Measurements from ENCODE around the gene IDNK. TPM values are rescaled to one million over a fixed set of nuclear protein-coding genes. Genes with fewer than 3 reads are reported as not detected.

The IDNK gene
- total RNA-seq, 2 experiments from 2014 or later = 7.2 to 7.8 TPM

GRCh38 chr9:83620841-83621636, 1.9 kb upstream of the IDNK start:
- POLR2A ChIA-PET = interaction anchor here (0.7 kb wide), 1 partner anchor 192 kb away, joined by 3 read pairs; no protein-coding TSS in a partner anchor
- CTCF ChIA-PET = interaction anchor here (0.6 to 1.7 kb wide), 13 partner anchors 8 to 621 kb away, joined by 3 to 5 read pairs (median 4); partner anchors contain the start of gene UBQLN1
- Mint-ChIP-seq H3K4me1 (peaks cover 35% of the 10 kb centered on the region), H3K36me3 (ENCODE audit: low read depth) (peaks cover 8% of the 10 kb centered on the region), H3K4me3 (no peak overlapping the region), H3K9me3 (no peaks in the 10 kb centered on the region), H3K27ac (no peak overlapping the region), H3K27me3 (peaks cover 7% of the 10 kb centered on the region)
- peak; percentile 45 for DNase-seq

DNA sequence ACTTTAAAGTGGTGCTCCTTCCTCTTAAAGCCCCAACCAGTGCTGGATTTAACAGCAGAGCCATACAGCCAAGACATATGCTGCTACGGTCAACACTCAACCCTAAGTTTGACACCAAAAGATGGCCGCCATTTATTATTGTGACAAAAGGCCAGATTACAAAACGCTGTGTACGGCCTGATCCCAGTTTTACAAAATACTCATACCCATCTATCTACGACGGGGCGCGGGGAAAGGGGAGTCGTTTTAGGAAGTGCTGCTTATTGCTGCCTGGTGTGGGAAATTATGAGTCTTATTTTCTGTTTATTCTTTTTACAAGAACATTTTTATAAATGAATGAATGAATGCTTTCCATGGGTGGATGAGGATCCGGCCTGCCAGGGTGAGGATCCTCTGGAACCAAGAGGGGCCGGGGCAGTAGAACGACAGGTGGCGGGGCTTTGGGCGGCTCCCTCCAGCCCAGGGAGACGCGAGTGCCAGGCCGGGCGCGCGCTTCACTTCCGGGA, 457 bp upstream of the IDNK start:
- H3K27me3 Mint-ChIP-seq = peaks cover 7% of the 10 kb centered on the region
- peaks cover 36% of the 10 kb centered on the region for H3K4me1 Mint-ChIP-seq
- peak; percentile 66 for DNase-seq
- peak overlapping the region; percentile 99 for H3K27ac Mint-ChIP-seq
- H3K9me3 Mint-ChIP-seq = no peaks in the 10 kb centered on the region
- H3K4me3 Mint-ChIP-seq = peak overlapping the region; percentile 86
- POLR2A ChIA-PET = no interaction called here
- H3K36me3 Mint-ChIP-seq (ENCODE audit: low read depth) = peaks cover 16% of the 10 kb centered on the region
- CTCF ChIA-PET = interaction anchor here (0.7 to 1.3 kb wide), 4 partner anchors 12 to 298 kb away, joined by 3 to 4 read pairs (median 3); no protein-coding TSS in a partner anchor

- H3K36me3 Mint-ChIP-seq (ENCODE audit: low read depth) = peaks cover 16% of the 10 kb centered on the region
- H3K27me3 Mint-ChIP-seq = peaks cover 7% of the 10 kb centered on the region
- H3K4me1 Mint-ChIP-seq = peaks cover 36% of the 10 kb centered on the region
- ChIA-PET CTCF (interaction anchor here (0.6 to 1.7 kb wide), 5 partner anchors 9 to 297 kb away, joined by 3 to 9 read pairs (median 4); no protein-coding TSS in a partner anchor), POLR2A (interaction anchor here (0.7 to 1.0 kb wide), 2 partner anchors 21 to 84 kb away, joined by 3 to 6 read pairs; partner anchors contain the start of gene UBQLN1)
- no peak for DNase-seq
- no peaks in the 10 kb centered on the region for H3K9me3 Mint-ChIP-seq
- peak overlapping the region; percentile 86 for H3K4me3 Mint-ChIP-seq
- H3K27ac Mint-ChIP-seq = peak overlapping the region; percentile 99
Observed at GRCh38 chr9:83623679-83624076, 735 bp downstream of the IDNK start.

DNA sequence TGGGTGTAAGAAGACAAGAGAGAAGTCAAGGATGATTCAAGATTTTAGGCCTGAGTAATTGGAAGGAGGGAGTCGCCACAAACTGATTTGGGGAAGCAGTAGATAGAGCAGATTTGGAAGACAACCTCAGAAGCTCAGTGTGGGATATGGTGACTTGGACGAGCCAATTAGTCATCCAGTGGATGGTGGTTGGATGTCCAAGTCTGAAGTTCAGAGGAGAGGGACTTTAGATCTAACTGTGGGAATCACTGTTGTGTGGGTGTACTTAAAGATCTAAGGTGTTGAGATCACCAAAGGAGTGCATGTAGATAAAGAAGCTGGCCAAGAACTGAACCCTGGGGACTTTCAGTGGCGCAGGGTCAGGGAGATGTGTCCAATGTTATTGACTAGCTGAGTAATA, 2.2 kb downstream of the IDNK start:
- Mint-ChIP-seq H3K4me1 (peaks cover 36% of the 10 kb centered on the region), H3K4me3 (no peak overlapping the region), H3K27me3 (peaks cover 1% of the 10 kb centered on the region), H3K27ac (peak overlapping the region; percentile 55), H3K36me3 (ENCODE audit: low read depth) (peaks cover 21% of the 10 kb centered on the region), H3K9me3 (no peaks in the 10 kb centered on the region)
- POLR2A ChIA-PET = no interaction called here
- no peak for DNase-seq
- CTCF ChIA-PET = no interaction called here

DNA sequence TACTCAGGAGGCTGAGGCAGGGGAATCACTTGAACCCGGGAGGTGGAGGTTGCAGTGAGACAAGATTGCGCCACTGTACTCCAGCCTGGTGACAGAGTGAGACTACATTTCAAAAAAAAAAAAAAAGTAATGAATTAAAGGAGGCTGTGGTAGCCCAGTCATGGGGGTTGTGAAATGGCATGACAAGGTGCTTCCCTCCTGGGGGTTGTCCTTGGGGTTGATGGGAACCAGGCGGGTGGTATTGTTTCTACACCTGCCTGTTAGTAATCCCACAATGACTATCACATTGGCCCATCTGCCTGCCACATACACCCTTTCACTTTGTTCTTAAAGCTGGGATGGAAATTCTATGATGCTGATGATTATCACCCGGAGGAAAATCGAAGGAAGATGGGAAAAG, 5.6 kb downstream of the IDNK start:
- Mint-ChIP-seq H3K36me3 (ENCODE audit: low read depth) (peaks cover 27% of the 10 kb centered on the region), H3K9me3 (no peaks in the 10 kb centered on the region), H3K4me3 (no peak overlapping the region), H3K4me1 (peaks cover 21% of the 10 kb centered on the region), H3K27ac (no peak overlapping the region), H3K27me3 (no peaks in the 10 kb centered on the region)
- ChIA-PET POLR2A (no interaction called here), CTCF (interaction anchor here (1.7 to 1.8 kb wide), 2 partner anchors 8 to 12 kb away, joined by 4 read pairs; no protein-coding TSS in a partner anchor)
- no peak for DNase-seq

- no peak overlapping the region for H3K27ac Mint-ChIP-seq
- peaks cover 26% of the 10 kb centered on the region for H3K36me3 Mint-ChIP-seq (ENCODE audit: low read depth)
- no peak for DNase-seq
- ChIA-PET POLR2A (no interaction called here), CTCF (interaction anchor here (1.7 to 2.0 kb wide), 3 partner anchors 9 to 11 kb away, joined by 4 to 6 read pairs (median 4); no protein-coding TSS in a partner anchor)
- H3K4me1 Mint-ChIP-seq = peaks cover 10% of the 10 kb centered on the region
- no peak overlapping the region for H3K4me3 Mint-ChIP-seq
- no peaks in the 10 kb centered on the region for H3K27me3 Mint-ChIP-seq
- H3K9me3 Mint-ChIP-seq = no peaks in the 10 kb centered on the region
Observed at GRCh38 chr9:83629433-83630104, 6.6 kb downstream of the IDNK start.

- POLR2A ChIA-PET = no interaction called here
- CTCF ChIA-PET = interaction anchor here (2.0 kb wide), 1 partner anchor 9 kb away, joined by 6 read pairs; no protein-coding TSS in a partner anchor
- Mint-ChIP-seq H3K36me3 (ENCODE audit: low read depth) (peaks cover 20% of the 10 kb centered on the region), H3K9me3 (no peaks in the 10 kb centered on the region), H3K27ac (no peak overlapping the region), H3K4me1 (peaks cover 1% of the 10 kb centered on the region), H3K4me3 (no peak overlapping the region), H3K27me3 (no peaks in the 10 kb centered on the region)
- DNase-seq = no peak
Observed at GRCh38 chr9:83630938-83631457, 8.1 kb downstream of the IDNK start.

GRCh38 chr9:83633255-83633654, 10.3 kb downstream of the IDNK start:
- POLR2A ChIA-PET = no interaction called here
- Mint-ChIP-seq H3K27ac (no peak overlapping the region), H3K27me3 (no peaks in the 10 kb centered on the region), H3K36me3 (ENCODE audit: low read depth) (peaks cover 11% of the 10 kb centered on the region), H3K4me3 (no peak overlapping the region), H3K4me1 (no peaks in the 10 kb centered on the region), H3K9me3 (no peaks in the 10 kb centered on the region)
- DNase-seq = no peak
- CTCF ChIA-PET = interaction anchor here (1.2 kb wide), 1 partner anchor 8 kb away, joined by 3 read pairs; no protein-coding TSS in a partner anchor

GRCh38 chr9:83633676-83634075, 10.7 kb downstream of the IDNK start:
- no peaks in the 10 kb centered on the region for H3K9me3 Mint-ChIP-seq
- CTCF ChIA-PET = interaction anchor here (0.8 kb wide), 1 partner anchor 11 kb away, joined by 3 read pairs; the partner anchor contains the start of gene IDNK

GRCh38 chr9:83636813-83637212, 13.9 kb downstream of the IDNK start:
- DNase-seq = no peak
- ChIA-PET POLR2A (no interaction called here), CTCF (interaction anchor here (0.6 to 2.5 kb wide), 3 partner anchors 12 to 712 kb away, joined by 3 to 11 read pairs (median 5); no protein-coding TSS in a partner anchor)
- H3K4me1 Mint-ChIP-seq = no peaks in the 10 kb centered on the region
- peaks cover 7% of the 10 kb centered on the region for H3K36me3 Mint-ChIP-seq (ENCODE audit: low read depth)
- H3K4me3 Mint-ChIP-seq = no peak overlapping the region
- no peaks in the 10 kb centered on the region for H3K27me3 Mint-ChIP-seq
- no peak overlapping the region for H3K27ac Mint-ChIP-seq
- H3K9me3 Mint-ChIP-seq = no peaks in the 10 kb centered on the region

More at GRCh38 chr9:83633676-83634075, 10.7 kb downstream of the IDNK start:
- Mint-ChIP-seq H3K27ac (no peak overlapping the region), H3K36me3 (ENCODE audit: low read depth) (peaks cover 11% of the 10 kb centered on the region), H3K4me1 (no peaks in the 10 kb centered on the region), H3K27me3 (no peaks in the 10 kb centered on the region), H3K4me3 (no peak overlapping the region)
- POLR2A ChIA-PET = no interaction called here
- no peak for DNase-seq

- Mint-ChIP-seq H3K27ac (no peak overlapping the region), H3K27me3 (no peaks in the 10 kb centered on the region), H3K4me1 (no peaks in the 10 kb centered on the region), H3K4me3 (no peak overlapping the region), H3K9me3 (no peaks in the 10 kb centered on the region), H3K36me3 (ENCODE audit: low read depth) (peaks cover 2% of the 10 kb centered on the region)
- CTCF ChIA-PET = interaction anchor here (1.1 to 2.5 kb wide), 2 partner anchors 12 to 303 kb away, joined by 3 to 11 read pairs; no protein-coding TSS in a partner anchor
- POLR2A ChIA-PET = no interaction called here
- DNase-seq = no peak
Observed at GRCh38 chr9:83637389-83637788, 14.4 kb downstream of the IDNK start.

DNA sequence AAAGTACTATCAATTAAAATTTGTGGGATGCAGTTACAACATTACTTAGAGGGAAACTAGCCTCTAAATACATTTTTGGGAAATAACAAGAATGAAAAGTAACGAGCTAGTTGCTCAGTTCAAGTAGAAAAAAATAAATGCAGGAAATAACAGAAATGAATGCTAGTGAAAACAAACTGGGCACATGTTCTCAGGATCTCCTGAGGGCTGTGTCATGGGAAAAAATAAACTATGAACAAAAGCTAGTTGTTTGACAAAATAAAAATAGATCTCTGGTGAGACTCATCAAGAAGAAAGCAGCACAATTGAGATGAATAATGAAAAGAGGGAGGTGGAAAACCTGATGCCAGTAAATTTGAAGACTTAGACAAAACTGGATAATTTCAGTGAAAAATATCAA, 16.3 kb downstream of the IDNK start:
- H3K4me1 Mint-ChIP-seq = no peaks in the 10 kb centered on the region
- no peaks in the 10 kb centered on the region for H3K27me3 Mint-ChIP-seq
- no peak for DNase-seq
- ChIA-PET POLR2A (interaction anchor here (0.6 kb wide), 1 partner anchor 77 kb away, joined by 3 read pairs; no protein-coding TSS in a partner anchor), CTCF (interaction anchor here (0.7 to 1.5 kb wide), 2 partner anchors 8 to 16 kb away, joined by 3 to 6 read pairs; partner anchors contain the start of gene IDNK)
- no peak overlapping the region for H3K4me3 Mint-ChIP-seq
- no peak overlapping the region for H3K27ac Mint-ChIP-seq
- no peaks in the 10 kb centered on the region for H3K9me3 Mint-ChIP-seq
- no peaks in the 10 kb centered on the region for H3K36me3 Mint-ChIP-seq (ENCODE audit: low read depth)
